Measurements from ENCODE around the gene STMND1.
A peak's percentile ranks its signal among the peaks of the same experiment; 100 is the strongest.
"Not testable (repeated sequence)": the region's sequence is repeated elsewhere in the genome, so short reads cannot be mapped to it uniquely, and the experiment has no call there.

The STMND1 gene

GRCh38 chr6:17101422-17102257 is at the start of gene STMND1:
Gene STMND1 (plus strand): TSS chr6:17102050. CDS start chr6:17102258, 208 bp downstream.
- DNase-seq (ENCODE audit: low spot score), result peak; percentile 23

GRCh38 chr6:17054647-17055046 is 47.2 kb upstream of the STMND1 start:
- no peak for DNase-seq (ENCODE audit: low spot score)

GRCh38 chr6:17057322-17057721 is 44.5 kb upstream of the STMND1 start:
- no peak for DNase-seq (ENCODE audit: low spot score)

GRCh38 chr6:17058550-17058949 is 43.3 kb upstream of the STMND1 start:
- DNase-seq (ENCODE audit: low spot score), result no peak

- DNase-seq (ENCODE audit: low spot score), result no peak
These were observed 42.8 kb upstream of the STMND1 start for GRCh38 chr6:17059022-17059421.

- no peak for DNase-seq (ENCODE audit: low spot score)
These were observed 42.0 kb upstream of the STMND1 start for GRCh38 chr6:17059850-17060249.

GRCh38 chr6:17061097-17061496 is 40.8 kb upstream of the STMND1 start:
- no peak for DNase-seq (ENCODE audit: low spot score)

GRCh38 chr6:17062871-17063440 is 38.9 kb upstream of the STMND1 start:
- DNase-seq (ENCODE audit: low spot score), result no peak

GRCh38 chr6:17064975-17065374 is 36.9 kb upstream of the STMND1 start:
- DNase-seq (ENCODE audit: low spot score), result no peak

- DNase-seq (ENCODE audit: low spot score), result no peak
These were observed 35.2 kb upstream of the STMND1 start for GRCh38 chr6:17066610-17067009.

- DNase-seq (ENCODE audit: low spot score), result not testable (repeated sequence)
These were observed 32.9 kb upstream of the STMND1 start for GRCh38 chr6:17068972-17069371.

GRCh38 chr6:17070400-17070799 is 31.4 kb upstream of the STMND1 start:
- DNase-seq (ENCODE audit: low spot score), result not testable (repeated sequence)

GRCh38 chr6:17073596-17073995 is 28.3 kb upstream of the STMND1 start:
- DNase-seq (ENCODE audit: low spot score), result not testable (repeated sequence)

GRCh38 chr6:17081273-17081672 is 20.6 kb upstream of the STMND1 start:
- DNase-seq (ENCODE audit: low spot score), result no peak

- DNase-seq (ENCODE audit: low spot score), result no peak
These were observed 19.9 kb upstream of the STMND1 start for GRCh38 chr6:17081860-17082508.

- DNase-seq (ENCODE audit: low spot score), result no peak
These were observed 18.5 kb upstream of the STMND1 start for GRCh38 chr6:17083397-17083796.

- peak; percentile 67 for DNase-seq (ENCODE audit: low spot score)
These were observed 15.4 kb upstream of the STMND1 start for GRCh38 chr6:17086469-17086868.

- no peak for DNase-seq (ENCODE audit: low spot score)
These were observed 13.7 kb upstream of the STMND1 start for GRCh38 chr6:17088091-17088611.

- no peak for DNase-seq (ENCODE audit: low spot score)
These were observed 10.7 kb upstream of the STMND1 start for GRCh38 chr6:17091122-17091521.

- DNase-seq (ENCODE audit: low spot score), result no peak
These were observed 8.2 kb upstream of the STMND1 start for GRCh38 chr6:17093686-17094085.

GRCh38 chr6:17096096-17096495 is 5.8 kb upstream of the STMND1 start:
- no peak for DNase-seq (ENCODE audit: low spot score)

- DNase-seq (ENCODE audit: low spot score), result no peak
These were observed 5.2 kb upstream of the STMND1 start for GRCh38 chr6:17096652-17097051.

- DNase-seq (ENCODE audit: low spot score), result no peak
These were observed 3.9 kb upstream of the STMND1 start for GRCh38 chr6:17097982-17098381.

Measured in HuH-7 (cell line).